Skeletal muscle satellite cell (primary cell): ENCODE data around the gene CCDC78.
"Not testable (repeated sequence)": the region's sequence is repeated elsewhere in the genome, so short reads cannot be mapped to it uniquely, and the experiment has no call there.

Source experiments
- H3K27me3 ChIP-seq: 2 replicates; pipeline ENCODE4 v1.7.0; 2013; ENCODE audit warnings: low read length; ENCODE audit not compliant: control insufficient read depth, insufficient read depth
- H3K36me3 ChIP-seq: 2 replicates; pipeline ENCODE4 v1.7.0; 2013; ENCODE audit warnings: mild to moderate bottlenecking, control low read depth, low read length; ENCODE audit not compliant: insufficient read depth
- H3K4me1 ChIP-seq: 2 replicates; pipeline ENCODE4 v1.7.0; 2013; ENCODE audit warnings: low read length; ENCODE audit not compliant: control insufficient read depth, insufficient read depth
- H3K4me2 ChIP-seq: 2 replicates; pipeline ENCODE4 v1.7.0; 2013; ENCODE audit warnings: mild to moderate bottlenecking, low read length
- H3K4me3 ChIP-seq: 2 replicates; pipeline ENCODE4 v1.7.0; 2013; ENCODE audit warnings: low read length
- H3K9ac ChIP-seq: 2 replicates; pipeline ENCODE4 v1.7.0; 2013; ENCODE audit warnings: mild to moderate bottlenecking, low read depth, low read length, moderate library complexity
- H3K9me3 ChIP-seq: replicated peaks from 2 replicates; pipeline ENCODE4 v1.7.0; 2013; ENCODE audit warnings: mild to moderate bottlenecking, control low read depth, low read length

Gene CCDC78

DNA sequence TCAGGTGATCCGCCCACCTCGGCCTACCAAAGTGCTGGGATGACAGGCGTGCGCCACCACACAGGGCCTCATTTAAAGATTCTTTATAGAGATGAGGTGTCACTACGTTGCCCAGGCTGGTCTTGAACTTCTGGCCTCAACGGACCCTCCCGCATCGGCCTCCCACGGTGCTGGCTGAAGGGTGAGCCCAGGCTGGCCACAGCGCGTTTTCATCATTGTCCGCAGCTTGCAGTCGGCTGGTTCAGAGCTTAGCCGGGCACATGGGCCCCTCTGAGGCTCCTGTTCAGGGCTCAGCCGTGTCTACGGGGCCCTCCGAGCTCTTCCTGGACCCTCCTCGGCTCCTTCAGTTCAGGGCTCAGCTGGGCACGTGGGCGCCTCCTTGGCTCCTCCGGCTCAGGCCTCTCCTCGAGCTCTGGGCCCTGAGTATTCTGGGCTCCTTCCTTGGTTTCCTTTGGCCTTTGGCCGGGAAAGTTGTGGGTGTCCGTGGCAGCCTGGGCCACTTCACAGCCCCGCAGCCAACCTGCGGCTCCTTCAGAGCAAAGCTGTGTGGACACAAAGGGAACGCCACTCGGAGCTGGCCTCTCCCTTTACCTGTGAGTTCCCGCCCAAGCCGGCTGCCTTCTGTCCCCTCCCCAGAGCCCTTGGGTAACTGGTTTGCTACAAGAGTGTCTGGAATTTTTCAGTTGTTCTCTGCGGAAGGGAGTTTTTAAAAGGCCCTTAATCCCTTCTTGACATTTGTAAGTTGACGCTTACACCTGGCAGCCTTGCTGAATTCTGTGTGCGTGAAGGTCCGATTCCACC lies 33.1 kb upstream of the CCDC78 start:
- Histone ChIP-seq H3K4me1 (peaks cover 6% of the 10 kb centered on the region), H3K4me3 (no peak overlapping the region), H3K4me2 (no peak overlapping the region), H3K9ac (no peak overlapping the region), H3K36me3 (no peaks in the 10 kb centered on the region), H3K9me3 (no peaks in the 10 kb centered on the region), H3K27me3 (peaks cover 3% of the 10 kb centered on the region)

DNA sequence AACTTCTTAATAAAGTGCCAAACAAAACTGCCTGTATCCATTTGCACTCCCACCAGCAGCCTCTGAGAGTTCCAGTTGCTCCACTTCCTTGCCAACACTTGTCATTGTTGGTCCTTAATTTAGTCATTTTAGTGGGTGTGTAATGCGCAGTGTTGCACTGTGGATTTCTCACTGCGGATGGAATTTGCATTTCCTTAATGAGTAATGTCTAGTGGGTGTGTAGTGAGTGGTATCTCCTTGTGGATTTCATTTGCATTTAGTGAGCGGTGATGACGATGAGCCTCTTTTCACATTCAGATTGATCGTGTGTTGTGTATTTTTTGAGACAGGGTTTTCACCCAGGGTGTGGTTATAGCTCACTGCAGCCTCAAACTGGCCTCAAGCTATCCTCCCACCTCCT lies 30.2 kb upstream of the CCDC78 start:
- Histone ChIP-seq H3K4me1 (peaks cover 6% of the 10 kb centered on the region), H3K4me2 (no peak overlapping the region), H3K27me3 (peaks cover 23% of the 10 kb centered on the region), H3K36me3 (no peaks in the 10 kb centered on the region), H3K4me3 (no peak overlapping the region), H3K9ac (no peak overlapping the region), H3K9me3 (no peaks in the 10 kb centered on the region)

DNA sequence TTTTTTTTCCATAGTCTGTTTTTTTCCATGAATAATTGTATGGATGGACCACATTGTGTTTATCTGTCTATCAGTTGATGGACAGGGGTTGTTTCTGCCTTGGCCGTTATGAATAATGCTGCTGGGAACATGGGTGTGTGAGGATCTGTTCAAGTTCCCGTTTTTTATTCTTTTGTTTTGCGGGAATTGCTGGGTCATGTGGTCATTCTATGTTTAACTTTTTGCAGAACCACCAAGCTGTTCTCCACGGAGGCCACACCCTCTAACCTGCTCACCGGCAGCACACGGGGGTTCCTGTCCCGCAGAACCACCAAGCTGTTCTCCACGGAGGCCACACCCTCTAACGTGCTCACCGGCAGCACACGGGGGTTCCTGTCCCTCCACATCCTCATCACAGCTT lies 28.4 kb upstream of the CCDC78 start:
- Histone ChIP-seq H3K9me3 (no peaks in the 10 kb centered on the region), H3K27me3 (peaks cover 29% of the 10 kb centered on the region), H3K9ac (no peak overlapping the region), H3K36me3 (no peaks in the 10 kb centered on the region), H3K4me1 (no peaks in the 10 kb centered on the region), H3K4me3 (no peak overlapping the region), H3K4me2 (no peak overlapping the region)

DNA sequence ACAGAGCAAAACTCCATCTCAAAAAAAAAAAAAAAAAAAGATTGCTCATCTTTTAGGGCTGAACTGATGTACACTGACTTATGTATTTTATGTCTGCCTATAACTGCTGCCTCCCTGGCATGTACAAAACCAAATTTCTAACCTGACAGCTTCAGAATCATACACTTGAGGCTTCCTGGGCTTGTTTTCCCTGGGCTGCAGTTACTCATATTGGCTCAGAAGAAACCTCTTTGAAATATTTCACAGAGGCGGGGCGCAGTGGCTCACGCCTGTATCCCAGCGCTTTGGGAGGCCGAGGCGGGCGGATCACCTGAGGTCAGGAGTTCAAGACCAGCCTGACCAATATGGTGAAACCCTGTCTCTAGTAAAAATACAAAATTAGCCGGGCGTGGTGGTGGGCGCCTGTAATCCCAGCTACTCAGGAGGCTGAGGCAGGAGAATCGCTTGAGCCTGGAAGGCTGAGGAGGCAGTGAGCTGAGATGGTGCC lies 27.9 kb upstream of the CCDC78 start:
- H3K36me3 ChIP-seq, H3K4me2 ChIP-seq, H3K4me3 ChIP-seq, H3K4me1 ChIP-seq, H3K9me3 ChIP-seq, H3K9ac ChIP-seq: not testable (repeated sequence)
- H3K27me3 ChIP-seq, result peaks cover 29% of the 10 kb centered on the region

DNA sequence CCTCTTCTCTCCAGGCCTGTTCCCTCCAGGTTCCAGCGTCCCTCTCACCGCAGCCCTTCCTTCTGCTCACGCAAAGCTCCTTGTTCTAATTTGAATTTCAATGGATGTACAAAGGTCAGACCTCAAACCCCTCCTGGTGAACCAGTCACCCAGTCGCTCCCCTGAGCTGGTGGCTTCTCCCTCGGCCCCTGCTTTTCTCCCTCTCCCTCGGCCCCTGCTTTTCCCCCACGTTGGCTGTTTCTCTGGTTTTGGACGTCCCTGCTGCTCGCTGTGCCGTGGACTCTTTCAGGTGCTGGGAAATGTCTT lies 25.7 kb upstream of the CCDC78 start:
- Histone ChIP-seq H3K36me3 (no peaks in the 10 kb centered on the region), H3K4me1 (no peaks in the 10 kb centered on the region), H3K9ac (no peak overlapping the region), H3K4me2 (no peak overlapping the region), H3K4me3 (no peak overlapping the region), H3K27me3 (peaks cover 29% of the 10 kb centered on the region), H3K9me3 (no peaks in the 10 kb centered on the region)

DNA sequence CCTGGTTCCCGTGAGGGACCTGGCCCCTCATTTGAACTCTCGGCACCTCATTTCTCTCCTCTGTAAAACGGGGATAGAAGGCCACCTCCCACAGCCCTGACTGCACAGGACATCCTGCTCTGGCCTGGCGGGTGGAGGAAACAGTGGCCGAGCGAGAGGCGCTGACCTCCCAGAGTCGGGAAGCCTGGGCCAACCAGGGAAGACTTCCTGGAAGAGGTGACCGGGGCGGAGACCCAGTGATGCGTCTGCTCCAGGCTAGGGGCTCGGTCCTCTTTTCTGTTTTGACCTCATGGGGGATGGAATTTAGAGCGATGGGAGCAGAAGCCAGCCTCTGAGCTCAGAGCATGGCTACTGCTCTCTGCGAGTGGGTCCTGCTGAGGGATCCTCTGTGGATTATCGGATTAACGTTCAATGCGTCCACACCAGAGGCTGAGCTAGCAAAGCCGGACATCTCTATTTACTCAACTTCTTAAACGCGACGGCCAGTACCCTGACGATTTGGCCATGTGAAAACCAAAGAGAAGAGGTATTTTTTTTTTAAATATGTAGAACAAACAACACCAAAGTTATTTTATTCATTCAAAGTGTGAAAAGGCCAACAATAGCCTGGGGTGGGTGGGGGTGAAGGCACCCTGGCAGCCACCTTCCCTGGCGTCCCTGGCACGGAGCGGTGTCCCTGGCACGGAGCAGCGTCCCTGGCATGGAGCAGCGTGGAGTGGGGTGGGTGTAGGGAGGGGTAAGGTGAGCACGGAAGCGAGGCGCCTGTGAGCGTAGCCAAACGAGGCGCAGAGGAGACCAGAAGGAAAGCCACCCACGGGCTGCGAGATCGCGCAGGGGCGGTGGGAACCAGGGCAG lies 25.1 kb upstream of the CCDC78 start:
- H3K4me3 ChIP-seq, result no peak overlapping the region
- H3K9me3 ChIP-seq, result no peaks in the 10 kb centered on the region
- peaks cover 29% of the 10 kb centered on the region for H3K27me3 ChIP-seq
- H3K9ac ChIP-seq, result no peak overlapping the region
- no peaks in the 10 kb centered on the region for H3K36me3 ChIP-seq
- no peak overlapping the region for H3K4me2 ChIP-seq
- no peaks in the 10 kb centered on the region for H3K4me1 ChIP-seq

DNA sequence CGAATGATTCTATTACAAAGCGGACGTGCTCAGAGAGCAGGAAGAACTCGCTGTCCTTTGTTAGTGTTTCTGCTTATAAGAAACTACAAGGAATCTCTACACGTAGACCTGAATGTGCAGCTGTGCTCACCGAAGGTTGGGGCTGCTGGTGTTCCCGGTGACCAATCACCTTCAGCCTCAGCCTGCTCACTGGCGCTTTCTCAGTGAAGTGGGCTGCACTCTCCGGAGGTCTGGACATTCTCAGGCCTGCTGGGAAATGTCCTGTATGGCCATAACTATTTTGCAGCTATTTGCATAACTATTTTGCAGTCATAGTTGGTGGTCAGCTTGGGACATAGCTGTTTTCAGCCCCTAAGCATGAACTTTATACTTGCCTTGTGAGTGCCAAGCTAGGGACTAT lies 24.2 kb upstream of the CCDC78 start:
- Histone ChIP-seq H3K4me3 (no peak overlapping the region), H3K9ac (no peak overlapping the region), H3K9me3 (no peaks in the 10 kb centered on the region), H3K4me1 (no peaks in the 10 kb centered on the region), H3K36me3 (no peaks in the 10 kb centered on the region), H3K27me3 (peaks cover 29% of the 10 kb centered on the region), H3K4me2 (no peak overlapping the region)

DNA sequence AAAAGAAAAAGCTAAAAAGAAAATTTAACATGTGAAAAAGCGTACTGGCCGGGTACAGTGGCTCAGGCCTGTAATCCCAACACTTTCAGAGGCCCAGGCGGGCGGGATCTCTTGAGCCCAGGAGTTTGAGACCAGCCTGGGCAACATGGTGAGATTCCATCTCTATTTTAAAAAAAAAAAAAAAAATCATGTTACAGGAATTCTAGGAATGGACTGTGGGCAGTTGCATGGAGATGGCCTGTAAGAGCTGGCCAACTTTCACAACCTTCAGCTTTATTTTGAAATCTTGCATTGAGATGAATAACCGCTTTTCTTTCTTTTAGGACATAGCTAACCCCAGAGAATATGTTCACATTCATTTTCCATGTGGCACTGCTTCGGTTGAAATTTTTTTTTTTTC lies 22.8 kb upstream of the CCDC78 start:
- Histone ChIP-seq H3K9me3 (no peaks in the 10 kb centered on the region), H3K4me3 (no peak overlapping the region), H3K9ac (no peak overlapping the region), H3K4me1 (no peaks in the 10 kb centered on the region), H3K27me3 (peaks cover 29% of the 10 kb centered on the region), H3K4me2 (no peak overlapping the region), H3K36me3 (no peaks in the 10 kb centered on the region)

DNA sequence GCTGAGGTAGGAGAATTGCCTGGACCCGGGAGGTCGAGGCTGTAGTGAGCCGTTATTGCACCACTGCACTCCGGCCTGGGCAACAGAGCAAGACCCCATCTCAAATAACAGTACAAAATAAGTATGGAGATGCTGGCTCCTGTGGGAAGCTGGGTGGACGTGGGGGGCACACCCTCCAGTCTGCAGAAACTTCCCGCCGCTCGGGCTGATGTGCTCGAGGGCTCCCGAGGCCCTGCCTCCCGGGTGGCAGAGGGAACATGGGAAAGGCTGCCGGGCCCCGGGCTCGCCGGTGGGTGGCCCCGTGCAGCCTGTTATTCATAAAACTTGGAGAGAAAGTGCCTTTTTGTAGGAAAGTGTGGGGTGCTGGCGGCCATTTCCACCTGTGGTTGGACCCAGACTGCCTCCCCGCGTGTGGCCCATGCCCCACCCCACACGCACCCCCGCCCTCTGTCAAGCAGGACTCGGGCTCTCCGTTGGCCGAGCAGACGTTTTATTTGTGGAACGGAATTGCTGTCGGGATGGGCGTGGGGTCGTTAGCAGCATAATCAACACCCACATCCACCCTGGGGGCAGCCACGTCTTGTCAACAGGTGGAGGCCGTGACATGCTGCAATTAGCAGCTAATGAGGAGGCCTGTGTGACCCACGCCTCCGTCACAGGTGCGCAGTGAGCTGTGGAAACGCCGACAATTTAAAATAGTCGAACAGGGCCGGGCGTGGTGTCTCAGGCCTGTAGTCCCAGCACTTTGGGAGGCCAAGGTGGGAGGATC lies 21.9 kb upstream of the CCDC78 start:
- Histone ChIP-seq H3K4me2 (no peak overlapping the region), H3K4me3 (no peak overlapping the region), H3K36me3 (no peaks in the 10 kb centered on the region), H3K9me3 (no peaks in the 10 kb centered on the region), H3K4me1 (no peaks in the 10 kb centered on the region), H3K9ac (no peak overlapping the region), H3K27me3 (peaks cover 24% of the 10 kb centered on the region)

DNA sequence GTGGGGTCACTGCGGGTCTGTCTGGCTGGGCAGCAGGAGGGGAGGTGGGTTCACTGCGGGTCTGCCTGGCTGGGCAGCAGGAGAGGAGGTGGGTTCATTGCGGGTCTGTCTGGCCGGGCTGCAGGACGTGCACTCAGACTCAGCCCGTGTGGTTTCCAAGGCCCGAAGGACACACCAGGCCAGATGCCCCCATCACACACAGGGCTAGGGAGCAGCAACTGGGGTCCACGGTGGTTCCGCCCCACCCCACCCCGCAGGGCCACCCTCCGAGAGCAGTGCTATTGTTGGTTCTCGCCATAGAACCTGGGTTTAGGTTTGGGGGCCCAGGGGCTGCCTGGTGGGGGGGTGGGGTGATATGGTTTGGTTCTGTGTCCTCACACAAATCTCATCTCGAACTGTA lies 20.4 kb upstream of the CCDC78 start:
- H3K4me3 ChIP-seq, result no peak overlapping the region
- H3K9me3 ChIP-seq, result no peaks in the 10 kb centered on the region
- H3K4me1 ChIP-seq, result no peaks in the 10 kb centered on the region
- H3K27me3 ChIP-seq, result peaks cover 11% of the 10 kb centered on the region
- no peak overlapping the region for H3K9ac ChIP-seq
- no peaks in the 10 kb centered on the region for H3K36me3 ChIP-seq
- no peak overlapping the region for H3K4me2 ChIP-seq

DNA sequence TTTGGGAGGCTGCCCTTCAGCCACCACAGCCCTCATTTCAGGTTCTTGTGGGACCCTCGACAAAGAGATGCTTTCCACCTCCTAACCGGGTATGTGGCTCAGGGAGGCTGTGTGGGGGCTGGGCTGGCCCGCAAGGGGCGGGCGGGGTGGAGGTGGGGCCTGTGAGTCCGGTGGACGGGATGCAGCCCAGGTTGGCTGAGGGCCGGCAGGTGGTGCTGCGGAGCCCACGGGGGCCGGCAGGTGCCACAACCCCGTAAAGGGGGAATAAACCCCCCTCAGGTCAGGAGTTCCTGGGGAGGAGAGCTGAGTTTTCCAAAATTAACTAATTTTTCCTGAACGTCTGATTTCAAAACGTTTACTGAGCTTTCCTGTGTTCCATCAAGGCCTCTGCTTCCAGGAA lies 19.5 kb upstream of the CCDC78 start:
- Histone ChIP-seq H3K9me3 (no peaks in the 10 kb centered on the region), H3K4me2 (no peak overlapping the region), H3K4me1 (peaks cover 4% of the 10 kb centered on the region), H3K27me3 (peaks cover 4% of the 10 kb centered on the region), H3K36me3 (no peaks in the 10 kb centered on the region), H3K4me3 (no peak overlapping the region), H3K9ac (no peak overlapping the region)
